ENCODE results near the gene RPTOR. TPM values are rescaled to one million over a fixed set of nuclear protein-coding genes. Genes with fewer than 3 reads are reported as not detected.
A peak's percentile ranks its signal among the peaks of the same experiment; 100 is the strongest.

The RPTOR gene
- total RNA-seq, 2 experiments from 2014 or later: 43.6 to 47.2 TPM

DNA sequence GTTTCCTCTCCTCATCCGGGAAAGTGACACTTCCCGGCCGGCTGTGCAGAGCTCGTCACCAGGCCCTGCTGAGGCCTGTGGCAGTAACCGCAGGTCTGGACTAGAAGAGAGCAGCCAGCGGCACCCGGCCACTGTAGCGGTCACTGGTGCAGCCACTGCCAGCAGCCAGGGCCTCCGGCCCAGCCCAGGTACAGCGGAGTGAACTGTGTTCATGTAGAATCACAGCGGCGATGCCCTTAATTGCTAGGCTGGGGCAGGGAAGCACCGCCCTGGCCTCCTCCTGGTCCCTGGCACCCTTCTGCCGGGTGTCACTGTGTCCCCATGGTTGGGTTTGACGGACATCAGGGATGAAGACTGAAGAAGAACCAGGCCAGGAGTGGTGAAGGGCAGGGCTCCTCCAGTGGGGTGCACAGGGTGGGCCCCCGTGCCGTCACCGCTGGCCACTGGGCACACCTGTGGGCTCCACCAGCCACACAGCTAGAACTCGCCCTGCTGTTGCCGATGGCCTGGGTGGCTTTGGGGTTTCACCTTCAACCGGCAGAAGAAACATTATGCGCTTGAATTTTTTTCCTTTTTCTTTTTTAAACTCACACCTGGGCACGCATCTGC, 281.8 kb downstream of the RPTOR start:
- Mint-ChIP-seq H3K4me1 (peaks cover 12% of the 10 kb centered on the region), H3K4me3 (no peak overlapping the region)
- no peak for DNase-seq

GRCh38 chr17:80826955-80827645, 282.5 kb downstream of the RPTOR start:
- Mint-ChIP-seq H3K4me3 (no peak overlapping the region), H3K9me3 (no peaks in the 10 kb centered on the region), H3K27me3 (no peaks in the 10 kb centered on the region), H3K4me1 (peaks cover 17% of the 10 kb centered on the region), H3K27ac (no peak overlapping the region), H3K36me3 (peaks cover 18% of the 10 kb centered on the region)
- DNase-seq: no peak

More for the DNA sequence above, 281.8 kb downstream of the RPTOR start:
- Mint-ChIP-seq H3K27me3 (no peaks in the 10 kb centered on the region), H3K27ac (no peak overlapping the region), H3K9me3 (no peaks in the 10 kb centered on the region), H3K36me3 (peaks cover 18% of the 10 kb centered on the region)

- Mint-ChIP-seq H3K27ac (no peak overlapping the region), H3K27me3 (no peaks in the 10 kb centered on the region), H3K4me3 (no peak overlapping the region), H3K4me1 (peaks cover 24% of the 10 kb centered on the region), H3K36me3 (peaks cover 16% of the 10 kb centered on the region), H3K9me3 (no peaks in the 10 kb centered on the region)
- DNase-seq: no peak
Measured at GRCh38 chr17:80827646-80828643, 283.3 kb downstream of the RPTOR start.

- H3K27ac Mint-ChIP-seq: peak overlapping the region; percentile 66
Measured at GRCh38 chr17:80829166-80829813, 284.7 kb downstream of the RPTOR start.

DNA sequence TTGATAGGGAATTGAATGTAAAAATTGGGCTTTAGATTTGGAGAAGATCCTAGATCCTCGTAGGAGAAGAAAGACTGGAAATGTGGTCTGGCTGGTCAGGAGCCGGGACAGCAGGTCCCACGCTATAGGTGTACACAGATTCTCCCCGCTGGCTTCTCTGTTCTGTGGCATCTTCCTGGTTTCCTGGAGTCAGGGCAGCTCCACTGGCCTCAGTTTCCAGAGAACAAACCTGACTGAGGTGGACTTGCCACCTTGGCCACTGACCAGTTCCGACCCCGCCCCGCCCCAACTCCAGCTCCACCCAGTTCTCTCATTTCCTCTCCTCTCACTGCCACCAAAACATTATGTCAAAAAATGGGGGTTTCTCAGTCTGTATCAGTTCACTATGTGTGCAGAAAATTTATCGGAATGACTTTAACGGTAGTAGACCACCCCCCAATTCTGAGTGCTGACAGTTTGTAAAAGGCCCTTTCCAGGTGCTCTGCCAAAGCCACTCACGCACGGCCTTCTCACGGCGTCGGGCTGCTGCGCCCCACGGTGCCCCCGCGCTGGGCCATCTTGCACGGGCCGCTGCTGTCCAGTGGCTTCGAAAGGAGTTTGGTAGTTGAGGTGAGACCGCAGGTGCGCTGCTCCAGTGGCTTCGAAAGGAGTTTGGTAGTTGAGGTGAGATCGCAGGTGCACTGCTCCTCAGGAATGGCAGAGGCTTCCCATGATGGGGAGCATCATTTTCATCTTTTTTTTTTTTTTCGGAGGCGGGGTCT, 285.6 kb downstream of the RPTOR start:
- H3K27me3 Mint-ChIP-seq: no peaks in the 10 kb centered on the region
- H3K9me3 Mint-ChIP-seq: no peaks in the 10 kb centered on the region
- peaks cover 8% of the 10 kb centered on the region for H3K36me3 Mint-ChIP-seq
- H3K27ac Mint-ChIP-seq: no peak overlapping the region
- H3K4me1 Mint-ChIP-seq: peaks cover 34% of the 10 kb centered on the region
- no peak for DNase-seq
- no peak overlapping the region for H3K4me3 Mint-ChIP-seq

More at GRCh38 chr17:80829166-80829813, 284.7 kb downstream of the RPTOR start:
- Mint-ChIP-seq H3K27me3 (no peaks in the 10 kb centered on the region), H3K36me3 (peaks cover 10% of the 10 kb centered on the region), H3K4me3 (no peak overlapping the region), H3K4me1 (peaks cover 33% of the 10 kb centered on the region), H3K9me3 (no peaks in the 10 kb centered on the region)
- no peak for DNase-seq

DNA sequence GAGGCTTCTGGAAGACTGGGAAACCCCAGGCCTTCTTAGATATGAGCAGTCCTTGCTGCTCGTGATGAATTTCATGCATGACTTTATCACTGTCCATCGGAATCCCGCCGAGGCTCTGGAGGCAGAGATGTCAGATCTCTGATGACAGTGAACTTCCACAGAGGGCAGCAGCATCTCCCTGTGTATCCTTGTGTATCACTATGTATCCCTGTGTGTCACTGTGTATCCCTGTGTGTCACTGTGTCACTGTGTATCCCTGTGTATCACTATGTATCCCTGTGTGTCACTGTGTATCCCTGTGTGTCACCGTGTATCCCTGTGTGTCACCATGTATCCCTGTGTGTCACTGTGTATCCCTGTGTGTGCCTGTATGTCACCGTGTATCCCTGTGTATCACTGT, 286.9 kb downstream of the RPTOR start:
- Mint-ChIP-seq H3K27ac (peak overlapping the region; percentile 97), H3K4me1 (peaks cover 34% of the 10 kb centered on the region), H3K27me3 (no peaks in the 10 kb centered on the region), H3K9me3 (no peaks in the 10 kb centered on the region), H3K4me3 (no peak overlapping the region), H3K36me3 (peaks cover 12% of the 10 kb centered on the region)
- no peak for DNase-seq

GRCh38 chr17:80832266-80832676, 287.6 kb downstream of the RPTOR start:
- peak overlapping the region; percentile 97 for H3K27ac Mint-ChIP-seq

DNA sequence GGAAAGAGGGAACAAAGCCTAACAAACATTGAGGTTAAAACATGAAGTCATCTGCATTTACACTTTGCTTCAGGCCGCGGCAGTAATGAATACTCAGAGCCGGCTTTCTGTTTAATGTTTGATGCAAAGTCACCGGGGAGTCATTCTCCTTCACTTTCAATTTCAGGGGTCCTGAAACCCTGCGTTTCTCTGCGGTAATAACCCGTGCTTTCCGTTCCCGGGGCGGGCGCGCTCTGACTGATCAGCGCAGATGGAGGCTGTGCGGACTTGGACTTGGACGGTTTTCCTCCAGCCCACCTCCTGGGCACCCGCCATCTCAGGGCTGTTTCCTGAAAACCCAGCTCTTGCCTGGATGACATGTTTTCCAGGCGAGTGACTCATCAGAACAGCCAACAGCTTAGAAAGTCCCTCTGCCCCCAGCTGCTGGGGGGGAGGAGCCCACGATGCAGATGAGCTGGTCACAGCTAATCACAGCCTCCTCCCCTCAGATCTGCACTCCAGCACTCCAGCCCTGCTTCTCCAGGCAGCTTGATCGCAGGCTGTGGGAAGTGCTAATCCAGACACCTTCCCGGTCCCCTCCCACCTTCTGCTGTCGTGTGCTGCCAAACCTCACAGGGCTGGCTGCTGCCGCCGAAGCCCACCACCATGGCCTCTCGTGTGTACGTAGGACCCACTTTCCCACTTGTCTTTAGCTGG, 288.4 kb downstream of the RPTOR start:
- Mint-ChIP-seq H3K4me1 (peaks cover 31% of the 10 kb centered on the region), H3K36me3 (peaks cover 12% of the 10 kb centered on the region), H3K27ac (peak overlapping the region; percentile 97), H3K4me3 (peak overlapping the region; percentile 78), H3K9me3 (no peaks in the 10 kb centered on the region), H3K27me3 (no peaks in the 10 kb centered on the region)
- DNase-seq: peak; percentile 87

More at GRCh38 chr17:80832266-80832676, 287.6 kb downstream of the RPTOR start:
- DNase-seq: no peak
- peaks cover 12% of the 10 kb centered on the region for H3K36me3 Mint-ChIP-seq
- H3K9me3 Mint-ChIP-seq: no peaks in the 10 kb centered on the region
- H3K4me3 Mint-ChIP-seq: peak overlapping the region; percentile 78
- H3K27me3 Mint-ChIP-seq: no peaks in the 10 kb centered on the region
- peaks cover 34% of the 10 kb centered on the region for H3K4me1 Mint-ChIP-seq

DNA sequence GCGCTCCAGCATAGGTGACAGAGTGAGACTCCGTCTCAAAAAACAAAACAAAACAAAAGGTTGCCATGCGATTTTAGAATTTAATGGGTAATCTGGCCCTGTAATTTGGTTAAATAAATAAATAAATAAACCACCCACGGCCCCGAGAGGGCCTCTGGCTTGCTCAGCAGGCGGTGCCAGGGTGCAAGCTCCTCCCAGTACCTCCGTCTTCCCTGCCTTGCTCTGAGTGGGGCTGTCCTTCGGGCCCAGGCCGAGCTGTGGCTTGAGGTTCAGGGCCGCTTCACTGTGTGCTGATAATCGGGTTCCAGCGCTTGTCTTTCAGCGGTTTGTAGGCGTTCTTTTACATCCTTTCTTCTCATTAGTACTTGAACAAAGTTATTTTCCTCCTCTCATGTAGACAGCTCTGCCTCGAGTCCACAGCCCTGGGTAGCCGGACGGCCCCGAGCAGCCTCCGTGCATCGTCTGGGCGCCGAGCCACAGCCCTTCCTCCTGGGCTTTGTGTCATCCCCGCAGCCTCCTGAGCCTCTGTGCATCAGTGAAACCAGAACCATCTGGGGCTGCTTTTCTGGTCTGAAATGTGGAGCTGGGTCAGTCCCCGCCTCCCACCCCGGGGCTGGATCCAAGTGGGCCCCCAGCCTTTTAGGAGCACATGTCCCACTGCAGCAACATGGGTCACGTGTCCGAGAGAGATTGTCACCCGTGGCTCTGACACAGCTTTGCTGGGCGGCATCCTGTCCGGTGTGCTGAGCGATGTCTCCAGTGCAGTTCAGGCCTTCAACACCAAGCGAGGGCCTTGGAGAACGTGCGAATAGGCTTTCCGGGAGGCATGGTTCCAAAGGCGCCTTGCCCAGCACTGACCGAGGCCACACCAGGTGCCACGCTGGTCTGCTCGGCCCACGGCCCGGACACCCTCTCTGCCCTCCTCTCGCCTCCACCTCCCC, 289.6 kb downstream of the RPTOR start:
- Mint-ChIP-seq H3K9me3 (no peaks in the 10 kb centered on the region), H3K27me3 (no peaks in the 10 kb centered on the region), H3K4me1 (peaks cover 31% of the 10 kb centered on the region), H3K36me3 (peaks cover 12% of the 10 kb centered on the region), H3K27ac (peak overlapping the region; percentile 97), H3K4me3 (peak overlapping the region; percentile 54)
- DNase-seq: no peak

- Mint-ChIP-seq H3K4me3 (no peak overlapping the region), H3K27ac (peak overlapping the region; percentile 29), H3K27me3 (no peaks in the 10 kb centered on the region), H3K9me3 (no peaks in the 10 kb centered on the region), H3K36me3 (peaks cover 12% of the 10 kb centered on the region), H3K4me1 (peaks cover 31% of the 10 kb centered on the region)
- no peak for DNase-seq
Measured at GRCh38 chr17:80834893-80835275, 290.2 kb downstream of the RPTOR start.

GRCh38 chr17:80835816-80836657, 291.4 kb downstream of the RPTOR start:
- Mint-ChIP-seq H3K27me3 (no peaks in the 10 kb centered on the region), H3K4me3 (no peak overlapping the region), H3K27ac (no peak overlapping the region)

DNA sequence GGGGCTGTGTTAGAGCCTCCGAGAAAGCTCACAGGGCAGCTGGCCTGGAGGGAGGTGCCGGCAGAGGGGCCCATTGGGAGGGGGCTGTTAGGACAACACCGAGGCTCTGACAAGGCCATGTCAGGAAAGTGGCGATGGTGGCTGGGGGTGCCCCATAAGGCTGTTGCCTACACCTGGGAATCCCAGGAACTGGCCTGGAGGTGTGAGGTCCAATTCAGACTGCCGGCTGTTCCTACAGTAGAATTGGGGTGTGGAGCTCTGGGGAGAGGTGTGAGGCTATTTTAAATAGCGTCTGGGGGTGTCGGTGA, 292.0 kb downstream of the RPTOR start:
- Mint-ChIP-seq H3K36me3 (peaks cover 5% of the 10 kb centered on the region), H3K4me3 (no peak overlapping the region), H3K4me1 (peaks cover 25% of the 10 kb centered on the region), H3K9me3 (no peaks in the 10 kb centered on the region), H3K27ac (peak overlapping the region; percentile 62), H3K27me3 (no peaks in the 10 kb centered on the region)
- DNase-seq: no peak

More at GRCh38 chr17:80835816-80836657, 291.4 kb downstream of the RPTOR start:
- H3K9me3 Mint-ChIP-seq: no peaks in the 10 kb centered on the region
- peaks cover 28% of the 10 kb centered on the region for H3K4me1 Mint-ChIP-seq
- H3K36me3 Mint-ChIP-seq: peaks cover 6% of the 10 kb centered on the region
- DNase-seq: no peak

Data from activated naive CD8-positive, alpha-beta T cell treated with anti-CD3 and anti-CD28 coated beads for 36 hours (primary cell).